GM13977 (cell line): ENCODE results near the gene NHERF2.

Experiments
- DNase-seq: peaks from one replicate; pipeline ENCODE4 v3.0.0; 2012; ENCODE audit warnings: low spot score
- CTCF ChIP-seq: IDR thresholded peaks from 2 replicates; pipeline ENCODE4 v1.5.1; 2012; ENCODE audit warnings: mild to moderate bottlenecking, control low read depth; ENCODE audit not compliant: insufficient read depth; ENCODE audit errors: extremely low read depth, missing control alignments
- in situ Hi-C: fragments of 300-500 bp; cut with MboI; formaldehyde crosslinking; loops from one replicate; pipeline ENCODE4 v1.12.0; 2022; ENCODE audit warnings: low sequenced_read_pairs, low pct_unique_long_range_greater_than_20kb, mixed read lengths, inconsistent platforms; ENCODE audit not compliant: unreplicated experiment

The NHERF2 gene

GRCh38 chr16:2022723-2023091, 4.0 kb upstream of the NHERF2 start:
- TF ChIP-seq CTCF = peak; percentile 21
- DNase-seq = no peak
- in situ Hi-C loops = loop anchor here (5.0 kb wide), 1 partner anchor 120 kb away; no protein-coding TSS in a partner anchor

- peak; percentile 100 for DNase-seq
- in situ Hi-C loops = loop anchor here (5.0 kb wide), 1 partner anchor 119 kb away; no protein-coding TSS in a partner anchor
- TF ChIP-seq CTCF = peak; percentile 94
Observed at GRCh38 chr16:2023092-2024031, 3.3 kb upstream of the NHERF2 start.

GRCh38 chr16:2024032-2024420, 2.7 kb upstream of the NHERF2 start:
- no peak for TF ChIP-seq CTCF
- in situ Hi-C loops = loop anchor here (5.0 kb wide), 1 partner anchor 118 kb away; no protein-coding TSS in a partner anchor
- no peak for DNase-seq

GRCh38 chr16:2025251-2025650, 1.5 kb upstream of the NHERF2 start:
- no peak for DNase-seq
- TF ChIP-seq CTCF = no peak
- in situ Hi-C loops = no loop called here

GRCh38 chr16:2025878-2026460, 733 bp upstream of the NHERF2 start:
- in situ Hi-C loops = no loop called here
- DNase-seq = no peak
- no peak for TF ChIP-seq CTCF

GRCh38 chr16:2027024-2028010, 615 bp downstream of the NHERF2 start:
- no peak for TF ChIP-seq CTCF
- no peak for DNase-seq
- in situ Hi-C loops = no loop called here
